Activated T-cell treated with anti-CD3 and anti-CD28 coated beads for 4 hours (primary cell): ENCODE data around the gene DLD.
A peak's percentile ranks its signal among the peaks of the same experiment; 100 is the strongest.
"Not testable (repeated sequence)": the region's sequence is repeated elsewhere in the genome, so short reads cannot be mapped to it uniquely, and the experiment has no call there.

Experiments used
- DNase-seq: peaks from one replicate; pipeline ENCODE4 v3.0.0-alpha.2; 2020

DLD gene, protein sequence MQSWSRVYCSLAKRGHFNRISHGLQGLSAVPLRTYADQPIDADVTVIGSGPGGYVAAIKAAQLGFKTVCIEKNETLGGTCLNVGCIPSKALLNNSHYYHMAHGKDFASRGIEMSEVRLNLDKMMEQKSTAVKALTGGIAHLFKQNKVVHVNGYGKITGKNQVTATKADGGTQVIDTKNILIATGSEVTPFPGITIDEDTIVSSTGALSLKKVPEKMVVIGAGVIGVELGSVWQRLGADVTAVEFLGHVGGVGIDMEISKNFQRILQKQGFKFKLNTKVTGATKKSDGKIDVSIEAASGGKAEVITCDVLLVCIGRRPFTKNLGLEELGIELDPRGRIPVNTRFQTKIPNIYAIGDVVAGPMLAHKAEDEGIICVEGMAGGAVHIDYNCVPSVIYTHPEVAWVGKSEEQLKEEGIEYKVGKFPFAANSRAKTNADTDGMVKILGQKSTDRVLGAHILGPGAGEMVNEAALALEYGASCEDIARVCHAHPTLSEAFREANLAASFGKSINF

GRCh38 chr7:107890962-107891635 lies at the start of gene DLD:
TSS of gene DLD (plus strand) at chr7:107891183. CDS start at chr7:107891251, 68 bp downstream.
- DNase-seq = peak; percentile 89

DNA sequence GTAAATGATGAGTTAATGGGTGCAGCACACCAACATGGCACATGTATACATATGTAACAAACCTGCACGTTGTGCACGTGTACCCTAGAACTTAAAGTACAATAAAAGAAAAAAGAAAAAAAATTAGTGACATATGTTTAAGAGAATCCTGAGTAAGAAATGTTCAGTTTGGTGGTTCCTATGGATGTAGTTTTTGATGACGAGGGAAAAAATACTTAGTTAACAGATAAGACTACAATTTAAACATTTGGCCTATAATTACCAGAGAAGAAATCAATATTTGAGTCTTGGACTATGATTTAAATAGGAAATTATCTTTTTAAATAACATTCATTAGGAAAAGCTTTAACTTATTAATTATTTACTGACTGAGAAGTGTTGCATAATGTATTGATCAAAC lies 48.8 kb upstream of the DLD start:
- DNase-seq = no peak

- no peak for DNase-seq
These were observed 47.8 kb upstream of the DLD start for GRCh38 chr7:107843184-107843583.

GRCh38 chr7:107846324-107846723 lies 44.7 kb upstream of the DLD start:
- DNase-seq = no peak

DNA sequence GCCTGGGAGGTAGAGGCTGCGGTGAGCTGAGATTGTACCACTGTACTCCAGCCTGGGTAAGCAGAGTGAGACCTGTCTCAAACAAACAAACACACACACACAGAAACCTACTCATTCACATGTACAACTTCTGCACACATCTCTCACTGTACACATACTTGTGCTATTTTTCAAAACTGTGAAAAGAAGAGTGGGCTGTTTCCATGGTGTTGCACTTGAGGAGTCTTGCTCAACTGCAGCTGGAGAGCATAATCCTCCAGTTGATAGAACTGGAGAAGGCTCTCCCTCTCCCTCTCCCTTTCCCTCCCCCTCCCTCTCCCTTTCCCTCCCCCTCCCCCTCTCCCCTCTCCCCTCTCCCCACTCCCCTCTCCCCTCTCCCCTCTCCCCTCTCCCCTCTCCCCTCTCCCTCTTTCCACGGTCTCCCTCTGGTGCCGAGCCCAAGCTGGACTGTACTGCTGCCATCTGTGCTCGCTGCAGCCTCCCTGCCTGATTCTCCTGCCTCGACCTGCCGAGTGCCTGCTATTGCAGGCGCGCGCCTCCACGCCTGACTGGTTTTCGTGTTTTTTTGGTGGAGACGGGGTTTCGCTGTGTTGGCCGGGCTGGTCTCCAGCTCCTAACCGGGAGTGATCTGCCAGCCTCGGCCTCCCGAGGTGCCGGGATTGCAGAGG lies 43.7 kb upstream of the DLD start:
- no peak for DNase-seq

- not testable (repeated sequence) for DNase-seq
These were observed 43.2 kb upstream of the DLD start for GRCh38 chr7:107847836-107848175.

GRCh38 chr7:107848211-107848610 lies 42.8 kb upstream of the DLD start:
- DNase-seq = not testable (repeated sequence)

GRCh38 chr7:107850216-107850615 lies 40.8 kb upstream of the DLD start:
- no peak for DNase-seq

GRCh38 chr7:107850643-107851042 lies 40.3 kb upstream of the DLD start:
- no peak for DNase-seq

- DNase-seq = no peak
These were observed 36.5 kb upstream of the DLD start for GRCh38 chr7:107854454-107854853.

- DNase-seq = no peak
These were observed 36.0 kb upstream of the DLD start for GRCh38 chr7:107854989-107855388.

GRCh38 chr7:107856806-107857540 lies 34.0 kb upstream of the DLD start:
- no peak for DNase-seq

- no peak for DNase-seq
These were observed 33.5 kb upstream of the DLD start for GRCh38 chr7:107857541-107857912.

DNA sequence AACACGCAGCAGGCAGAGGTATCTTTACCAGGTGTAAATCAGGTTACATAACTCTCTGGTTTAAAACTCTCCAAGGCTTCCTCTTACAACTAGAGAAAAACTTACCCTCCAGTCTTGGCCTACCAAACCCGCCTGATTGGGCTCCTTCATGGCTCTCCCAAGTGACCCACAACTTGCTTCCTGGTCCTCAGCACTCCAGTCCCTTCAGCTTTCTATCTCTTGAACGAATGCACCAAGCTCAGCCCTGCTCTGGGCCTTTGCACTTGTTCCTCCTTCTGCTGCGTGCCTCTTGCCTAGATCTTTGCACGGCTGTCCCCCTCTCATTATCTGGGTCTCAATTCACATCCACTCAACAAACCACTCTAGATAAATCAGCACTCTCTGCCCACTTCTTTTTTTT lies 32.7 kb upstream of the DLD start:
- DNase-seq = no peak

DNA sequence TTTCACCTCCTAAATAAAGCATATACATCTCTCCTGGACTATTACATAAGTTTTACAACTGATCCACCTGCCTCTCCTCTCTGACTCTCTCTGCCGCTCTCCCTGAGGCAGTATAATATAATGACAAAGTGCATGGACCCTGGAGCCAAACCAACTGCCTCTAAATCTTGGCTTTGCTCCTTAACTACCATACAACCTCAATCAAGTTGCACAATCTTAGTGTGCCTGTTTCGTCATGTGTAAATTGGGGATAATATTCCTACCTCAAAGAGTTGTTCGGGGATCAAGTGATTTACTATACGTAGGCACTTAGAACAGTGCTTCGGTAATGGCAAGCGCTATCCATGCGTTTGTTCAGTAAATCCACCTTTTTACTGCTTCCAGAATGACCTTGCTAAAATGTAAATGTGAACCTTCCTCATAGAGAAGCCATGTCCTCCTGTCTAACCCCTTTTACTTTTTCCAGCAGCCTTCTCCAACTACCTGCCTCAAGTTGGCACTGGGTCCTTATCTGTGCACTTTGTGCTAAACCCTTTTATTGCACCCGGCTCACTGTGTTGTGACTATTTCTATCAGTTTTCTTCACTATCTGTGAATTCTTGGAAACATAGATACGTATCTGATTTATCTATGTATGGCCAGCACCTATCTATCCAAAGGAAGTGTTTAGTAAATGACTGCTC lies 30.6 kb upstream of the DLD start:
- DNase-seq = no peak

GRCh38 chr7:107860981-107861652 lies 29.9 kb upstream of the DLD start:
- no peak for DNase-seq

DNA sequence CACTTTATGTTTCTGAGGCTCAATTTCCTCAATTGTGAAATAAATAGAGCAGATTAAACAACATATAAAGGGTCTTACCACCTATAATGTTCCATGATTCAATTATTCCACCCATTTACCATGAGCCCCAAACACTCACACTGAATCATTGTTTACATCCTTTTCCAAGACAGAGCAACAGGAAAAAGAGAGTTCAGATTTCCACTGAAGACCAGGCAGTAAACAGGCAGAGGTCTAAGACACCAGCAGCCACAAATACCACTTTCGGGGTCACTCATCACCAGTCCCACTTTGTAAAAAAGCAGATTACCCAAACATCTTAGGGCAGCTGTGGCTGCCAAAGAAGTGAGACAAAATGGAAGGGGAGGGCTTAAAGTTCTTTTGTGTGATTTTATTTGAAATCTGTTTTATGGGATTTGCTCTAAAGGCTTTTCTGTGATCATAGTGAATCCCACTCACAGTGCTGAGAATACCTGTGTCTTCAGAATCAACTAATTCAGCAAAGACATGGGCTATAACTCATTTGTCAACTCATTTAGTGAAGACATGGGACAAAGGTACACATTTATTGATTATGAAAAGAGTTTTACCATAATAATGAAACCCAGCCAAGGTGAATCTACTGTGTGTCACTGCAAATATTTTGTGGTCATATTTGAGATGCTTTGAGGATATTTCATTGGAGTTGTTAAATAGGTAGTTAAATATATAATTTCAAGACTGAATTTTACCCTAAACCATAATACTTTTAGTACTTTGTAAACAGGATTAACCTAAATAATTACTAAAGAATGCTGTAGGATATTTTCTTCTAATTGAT lies 24.8 kb upstream of the DLD start:
- no peak for DNase-seq

DNA sequence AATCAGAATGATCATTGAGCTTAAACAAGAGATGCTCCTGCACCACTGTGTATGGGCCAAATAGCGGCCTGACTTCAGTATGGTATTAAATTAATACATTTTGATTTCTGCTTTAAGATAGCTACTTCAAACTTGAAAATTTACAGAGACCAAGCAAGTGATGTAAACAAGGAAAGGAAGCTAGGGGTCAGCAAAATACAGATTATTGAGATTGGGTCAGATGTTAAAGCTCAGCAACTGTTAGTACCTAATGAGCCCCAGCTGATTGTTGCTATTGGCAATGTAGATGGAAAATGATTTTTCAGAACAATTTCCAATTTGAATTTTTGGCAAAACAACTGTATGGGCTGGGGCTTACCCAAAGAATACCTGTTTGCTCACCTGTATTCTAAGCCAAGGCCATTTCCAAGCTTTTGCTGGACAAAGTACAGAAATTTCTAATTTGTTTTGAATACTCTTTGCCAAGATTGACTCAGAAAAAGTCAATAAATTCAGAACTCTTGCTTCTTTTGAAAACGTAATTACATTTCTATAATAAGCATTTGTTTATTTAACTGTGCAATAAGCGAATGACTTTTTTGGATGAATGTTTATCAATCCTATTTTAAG lies 23.0 kb upstream of the DLD start:
- DNase-seq = no peak

- DNase-seq = no peak
These were observed 20.5 kb upstream of the DLD start for GRCh38 chr7:107870427-107871000.

- DNase-seq = no peak
These were observed 16.9 kb upstream of the DLD start for GRCh38 chr7:107874111-107874510.
